GM12891 (cell line): ENCODE data around the gene ME3.
"Not testable (repeated sequence)": the region's sequence is repeated elsewhere in the genome, so short reads cannot be mapped to it uniquely, and the experiment has no call there.

Experiments used
- PAX5 ChIP-seq: IDR thresholded peaks from 2 replicates; pipeline ENCODE4 v1.6.1; 2011; ENCODE audit warnings: low read length, moderate library complexity, mild to moderate bottlenecking; ENCODE audit not compliant: insufficient read depth, severe bottlenecking
- POLR2A ChIP-seq: IDR thresholded peaks from 2 replicates; pipeline ENCODE4 v1.6.1; 2011; ENCODE audit warnings: low read depth, low read length, control low read depth
- TAF1 ChIP-seq: IDR thresholded peaks from 2 replicates; pipeline ENCODE4 v1.6.1; 2011; ENCODE audit warnings: low read depth, low read length, control low read depth

GRCh38 chr11:86416951-86417350 lies 255.5 kb downstream of the ME3 start:
- not testable (repeated sequence) for TF ChIP-seq PAX5, POLR2A, TAF1
